ENCODE data around the gene SETX. TPM values are rescaled to one million over a fixed set of nuclear protein-coding genes. Genes with fewer than 3 reads are reported as not detected.

SETX gene
- total RNA-seq, 4 donors from 2014 or later, result 49.7 to 106 (median 63.0) TPM

GRCh38 chr9:132240841-132241482, 113.8 kb downstream of the SETX start:
- Histone ChIP-seq H3K27me3 (no peaks in the 10 kb centered on the region), H3K9me3 (no peaks in the 10 kb centered on the region), H3K4me1 (peaks cover 0 to 21% (median 8%) of the 10 kb centered on the region in 4 donors), H3K4me3 (peak overlapping the region; percentile 44 to 93 (median 75)), H3K36me3 (no peaks in the 10 kb centered on the region), H3K27ac (peak overlapping the region; percentile 10 to 84 (median 40))
- peak; percentile 98 to 100 (median 99) for DNase-seq
- TF ChIP-seq POLR2A (IDR thresholded peaks at IDR 0.05) (peak in 1 of 2 donors; percentile 21), CTCF (IDR thresholded peaks at IDR 0.05) (no peak)

- H3K36me3 ChIP-seq, result no peaks in the 10 kb centered on the region
- H3K4me1 ChIP-seq, result peaks cover 0 to 21% (median 8%) of the 10 kb centered on the region in 4 donors
- H3K4me3 ChIP-seq, result peak overlapping the region; percentile 44 to 93 (median 75)
- H3K27me3 ChIP-seq, result no peaks in the 10 kb centered on the region
- peak in 1 of 3 donors; percentile 63 for DNase-seq
- H3K9me3 ChIP-seq, result no peaks in the 10 kb centered on the region
- TF ChIP-seq CTCF (IDR thresholded peaks at IDR 0.05) (no peak), POLR2A (IDR thresholded peaks at IDR 0.05) (no peak)
- H3K27ac ChIP-seq, result peak overlapping the region in 3 of 4 donors; percentile 24 to 84 (median 52)
These were observed 114.6 kb downstream of the SETX start for GRCh38 chr9:132239999-132240840.

- DNase-seq, result no peak
- no peaks in the 10 kb centered on the region for H3K27me3 ChIP-seq
- TF ChIP-seq CTCF (IDR thresholded peaks at IDR 0.05) (no peak), POLR2A (IDR thresholded peaks at IDR 0.05) (no peak)
- H3K36me3 ChIP-seq, result no peaks in the 10 kb centered on the region
- H3K4me3 ChIP-seq, result no peak overlapping the region
- peaks cover 0 to 21% (median 8%) of the 10 kb centered on the region in 4 donors for H3K4me1 ChIP-seq
- H3K9me3 ChIP-seq, result no peaks in the 10 kb centered on the region
- H3K27ac ChIP-seq, result no peak overlapping the region
These were observed 115.3 kb downstream of the SETX start for GRCh38 chr9:132239518-132239917.

- no peak overlapping the region for H3K4me3 ChIP-seq
- no peak overlapping the region for H3K27ac ChIP-seq
These were observed 115.8 kb downstream of the SETX start for GRCh38 chr9:132238992-132239391.

More at GRCh38 chr9:132238992-132239391, 115.8 kb downstream of the SETX start:
- H3K4me1 ChIP-seq, result peaks cover 0 to 21% (median 8%) of the 10 kb centered on the region in 4 donors
- no peaks in the 10 kb centered on the region for H3K27me3 ChIP-seq
- no peaks in the 10 kb centered on the region for H3K9me3 ChIP-seq
- TF ChIP-seq CTCF (IDR thresholded peaks at IDR 0.05), result no peak
- no peak for TF ChIP-seq POLR2A (IDR thresholded peaks at IDR 0.05)
- no peaks in the 10 kb centered on the region for H3K36me3 ChIP-seq
- DNase-seq, result no peak

Data from Peyer's patch (tissue), 4 donors.